ENCODE data around the gene GPNMB.
"Not testable (repeated sequence)": the region's sequence is repeated elsewhere in the genome, so short reads cannot be mapped to it uniquely, and the experiment has no call there.

The GPNMB gene

DNA sequence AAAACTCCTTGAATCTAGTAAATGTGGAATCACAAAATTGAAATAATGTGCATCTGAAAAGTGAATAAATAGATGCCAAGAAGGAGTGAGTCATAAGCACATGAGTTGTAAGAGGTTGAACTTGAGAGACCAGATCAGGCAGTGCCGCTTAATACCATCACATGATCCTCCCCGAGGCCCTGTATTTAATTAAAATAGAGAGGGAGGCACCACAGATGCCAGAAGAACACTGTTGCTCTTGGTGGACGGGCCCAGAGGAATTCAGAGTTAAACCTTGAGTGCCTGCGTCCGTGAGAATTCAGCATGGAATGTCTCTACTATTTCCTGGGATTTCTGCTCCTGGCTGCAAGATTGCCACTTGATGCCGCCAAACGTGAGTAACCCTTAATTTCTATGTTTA, at the start of gene GPNMB:
GPNMB (plus strand) TSS at position 221 of the 400 bp plus-strand sequence; CDS start at position 304, 83 bp downstream.
- no peak for DNase-seq

DNA sequence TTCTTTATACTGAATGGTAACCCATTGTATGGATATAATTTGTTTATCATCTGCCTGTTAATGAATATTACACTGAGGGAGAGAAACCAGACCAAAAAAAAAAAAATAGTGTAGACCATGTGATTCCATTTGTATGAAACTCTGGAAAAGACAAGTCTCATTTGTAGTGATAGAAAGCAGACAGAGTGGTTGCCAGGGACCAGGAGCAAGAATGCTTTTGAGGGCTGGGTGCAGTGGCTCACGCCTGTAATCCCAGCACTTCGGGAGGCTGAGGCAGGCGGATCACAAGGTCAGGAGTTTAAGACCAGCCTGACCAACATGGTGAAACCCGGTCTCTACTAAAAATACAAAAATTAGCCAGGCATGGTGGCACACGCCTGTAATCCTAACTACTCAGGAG, 48.8 kb upstream of the GPNMB start:
- not testable (repeated sequence) for DNase-seq

DNA sequence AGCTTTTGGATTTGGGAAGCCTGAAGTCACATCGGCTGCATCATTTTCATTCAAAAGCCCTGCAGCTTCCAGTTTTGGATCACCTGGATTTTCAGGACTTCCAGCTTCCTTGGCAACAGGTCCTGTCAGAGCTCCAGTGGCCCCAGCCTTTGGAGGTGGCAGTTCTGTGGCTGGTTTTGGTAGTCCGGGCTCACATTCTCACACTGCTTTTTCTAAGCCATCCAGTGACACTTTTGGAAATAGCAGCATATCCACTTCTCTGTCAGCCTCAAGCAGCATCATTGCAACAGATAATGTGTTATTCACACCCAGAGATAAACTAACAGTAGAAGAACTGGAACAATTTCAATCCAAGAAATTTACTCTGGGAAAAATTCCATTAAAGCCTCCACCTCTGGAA, 46.2 kb upstream of the GPNMB start:
- DNase-seq, result no peak

DNA sequence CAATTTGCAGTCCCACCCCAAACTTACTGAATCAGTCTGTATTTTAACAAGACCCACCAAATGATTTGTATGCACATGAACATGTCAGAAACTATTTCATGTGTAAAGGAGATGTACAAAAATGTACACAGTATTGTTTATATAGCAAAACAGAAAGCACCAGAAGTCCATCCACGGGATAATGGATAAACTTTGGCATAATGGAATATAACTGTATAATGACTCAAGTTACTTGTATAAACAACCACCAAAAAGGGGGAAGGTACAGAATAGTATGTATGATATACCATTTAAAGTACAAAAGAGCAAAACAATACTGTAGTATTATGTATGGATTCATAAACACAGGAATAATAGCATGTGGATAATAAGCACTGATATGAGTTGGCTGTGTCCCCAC, 42.3 kb upstream of the GPNMB start:
- DNase-seq, result no peak

DNA sequence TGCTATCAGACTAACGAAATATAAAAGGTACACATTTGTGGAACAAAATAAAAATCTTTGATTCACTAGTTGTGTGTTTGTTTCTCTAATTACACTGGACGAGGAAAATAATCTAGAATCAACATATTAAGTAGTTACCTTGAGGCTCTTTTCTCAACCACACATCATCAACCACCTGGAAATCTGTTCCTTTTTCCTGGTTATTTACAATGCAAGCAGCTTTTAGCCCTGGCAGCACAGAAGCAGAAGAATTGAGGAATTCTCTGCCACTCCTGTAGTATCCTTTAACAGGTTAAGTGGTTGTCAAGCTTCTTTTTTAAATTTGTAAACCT, 41.0 kb upstream of the GPNMB start:
- no peak for DNase-seq

DNA sequence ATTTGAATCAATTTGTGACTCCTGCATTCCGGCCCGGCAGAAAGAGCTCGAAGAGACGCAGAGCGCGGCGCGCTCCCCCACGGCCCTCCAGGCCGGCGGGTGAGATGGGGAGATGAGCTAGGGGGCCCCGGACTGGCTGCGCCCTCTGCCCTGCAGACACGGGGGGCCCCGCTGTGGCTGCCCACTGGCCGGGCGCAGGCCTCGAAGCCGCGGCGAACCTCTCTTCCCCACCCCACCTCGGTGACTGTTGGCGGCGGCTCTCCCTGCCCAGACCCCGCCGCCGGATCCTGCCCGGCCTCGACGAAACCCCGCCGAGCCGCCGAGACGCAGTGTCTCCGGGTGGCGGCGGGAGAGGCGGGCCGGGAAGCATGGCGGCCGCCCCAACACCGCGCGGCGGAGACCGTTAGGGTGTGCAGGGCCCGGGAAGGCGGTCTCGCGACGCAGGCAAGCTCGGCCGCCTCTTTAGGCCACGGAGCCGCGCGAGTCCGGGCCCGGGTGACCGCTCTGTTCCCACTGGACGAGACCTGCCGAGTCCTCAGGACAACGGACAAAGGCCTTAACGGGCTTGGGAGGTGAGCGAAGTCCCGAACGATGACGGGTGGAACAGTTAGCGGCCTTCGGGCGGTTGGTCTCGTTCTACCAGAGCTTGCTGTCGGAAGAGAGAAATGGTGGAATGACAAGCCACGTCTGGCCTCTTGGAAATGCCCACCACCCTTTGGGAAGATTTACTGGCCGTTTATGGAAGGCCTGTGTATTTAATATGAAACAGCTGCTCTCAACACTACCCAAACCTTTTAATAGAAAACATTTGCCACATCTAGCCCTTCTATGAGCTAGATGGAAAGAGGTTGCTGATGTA, 40.4 kb upstream of the GPNMB start:
- DNase-seq, result no peak

DNA sequence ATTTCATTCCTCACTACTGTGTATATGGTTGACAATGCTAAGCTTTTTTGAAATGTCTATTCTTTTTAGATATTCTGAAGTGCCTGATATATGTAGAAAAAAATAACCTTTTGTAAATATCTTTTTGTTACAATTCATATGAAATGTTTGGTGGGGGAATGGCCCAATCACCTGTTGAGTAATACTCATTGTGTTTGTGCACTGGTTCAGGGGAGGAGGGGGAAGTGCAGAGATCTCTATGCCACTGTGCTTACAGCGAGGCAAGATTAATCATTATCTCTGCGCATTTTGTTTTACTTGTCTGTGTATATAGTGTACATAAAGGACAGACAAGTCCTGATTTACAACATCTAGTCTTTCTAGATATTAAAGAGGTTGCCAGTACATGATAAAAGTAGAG, 39.6 kb upstream of the GPNMB start:
- DNase-seq, result no peak

DNA sequence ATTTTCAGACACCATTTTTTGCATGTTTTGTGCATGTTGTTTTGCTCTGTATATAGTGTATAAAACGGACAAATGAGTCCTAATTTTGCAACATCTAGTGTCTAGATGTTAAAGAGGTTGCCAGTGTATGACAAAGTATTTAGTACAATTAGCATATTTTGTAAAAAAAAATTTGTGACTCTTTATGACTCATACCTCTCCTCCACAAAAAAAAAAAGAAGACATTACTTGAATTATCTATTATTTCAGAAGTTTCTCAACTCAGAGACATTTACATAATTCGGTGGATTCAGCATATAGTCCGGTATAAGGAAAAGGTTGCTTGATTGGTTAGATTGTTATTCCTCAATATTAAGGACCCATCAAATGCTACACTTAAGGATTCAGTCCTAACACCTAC, 38.7 kb upstream of the GPNMB start:
- no peak for DNase-seq

DNA sequence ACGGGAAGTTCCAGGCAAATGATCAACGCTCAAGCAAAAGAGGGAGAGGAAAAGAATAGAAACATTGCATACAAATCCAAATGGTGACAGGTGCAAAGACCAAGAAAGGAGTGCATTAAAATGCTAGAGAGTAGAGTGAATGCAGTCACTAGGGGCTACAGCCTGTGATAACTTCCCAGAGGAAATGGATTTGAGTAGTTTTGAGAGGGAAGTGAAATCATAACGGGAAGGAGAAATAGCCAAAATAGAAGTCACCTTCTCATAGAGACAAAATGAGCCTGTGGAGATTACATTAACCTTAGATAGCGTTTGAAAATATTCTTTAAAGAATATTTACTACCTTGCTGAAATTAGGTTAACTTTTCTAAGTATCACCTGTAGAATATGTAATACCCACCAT, 38.3 kb upstream of the GPNMB start:
- no peak for DNase-seq

DNA sequence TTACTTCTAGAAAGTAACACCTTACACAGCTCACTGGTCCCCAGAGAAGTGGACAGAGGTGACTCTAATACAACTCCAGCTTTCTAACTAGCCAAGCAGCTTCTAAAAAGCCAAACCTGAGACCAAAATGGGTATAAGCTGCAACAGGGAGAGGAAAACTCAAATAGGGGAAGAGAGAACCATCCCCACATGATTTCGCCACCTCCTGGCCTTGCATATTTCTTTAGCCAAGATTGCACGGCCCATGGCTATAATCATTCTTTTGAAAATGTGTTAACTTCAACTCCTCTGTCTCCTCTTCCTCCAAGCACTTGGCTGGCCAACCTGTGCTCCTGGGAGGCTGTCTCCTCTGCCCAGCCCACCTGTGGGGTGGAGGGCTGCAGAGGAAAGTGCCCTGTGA, 36.1 kb upstream of the GPNMB start:
- no peak for DNase-seq

DNA sequence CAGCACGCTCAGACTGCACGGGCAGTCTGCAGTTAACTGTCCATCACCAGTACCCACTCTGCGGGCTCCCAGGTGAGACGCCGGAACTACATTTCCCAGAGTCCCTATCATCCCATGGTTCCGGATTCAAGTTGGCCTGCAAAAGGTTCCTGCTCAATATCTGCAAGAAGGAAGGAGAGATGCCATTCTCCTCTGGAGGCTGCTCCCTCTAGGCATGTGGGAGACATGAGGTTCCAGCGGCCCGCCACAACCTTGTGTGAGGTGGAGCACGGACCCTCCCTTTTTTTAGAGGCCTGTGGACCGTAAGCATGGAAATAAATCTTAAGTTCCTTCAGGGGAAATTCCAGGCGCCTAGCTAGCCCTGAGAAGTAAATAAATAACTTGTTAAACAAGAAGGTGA, 35.0 kb upstream of the GPNMB start:
- no peak for DNase-seq

DNA sequence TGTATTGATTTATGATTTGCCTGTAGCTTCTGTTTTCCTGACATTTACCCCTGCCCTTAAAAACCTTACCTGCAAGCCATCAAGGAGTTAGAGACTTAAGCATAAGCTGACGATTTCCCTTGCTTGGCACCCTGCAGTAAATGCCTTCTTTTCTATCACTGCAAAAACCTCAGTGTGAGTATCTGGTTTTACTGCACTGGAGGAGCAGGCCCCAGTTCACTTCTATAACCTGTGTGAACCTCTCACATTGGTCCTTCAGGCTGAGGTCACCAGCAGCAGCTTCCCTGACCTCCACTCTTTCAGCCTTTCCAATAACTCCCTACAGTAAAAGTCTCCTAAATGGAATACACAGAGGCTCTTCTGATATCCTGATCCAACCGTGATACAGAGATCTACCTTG, 34.2 kb upstream of the GPNMB start:
- no peak for DNase-seq

DNA sequence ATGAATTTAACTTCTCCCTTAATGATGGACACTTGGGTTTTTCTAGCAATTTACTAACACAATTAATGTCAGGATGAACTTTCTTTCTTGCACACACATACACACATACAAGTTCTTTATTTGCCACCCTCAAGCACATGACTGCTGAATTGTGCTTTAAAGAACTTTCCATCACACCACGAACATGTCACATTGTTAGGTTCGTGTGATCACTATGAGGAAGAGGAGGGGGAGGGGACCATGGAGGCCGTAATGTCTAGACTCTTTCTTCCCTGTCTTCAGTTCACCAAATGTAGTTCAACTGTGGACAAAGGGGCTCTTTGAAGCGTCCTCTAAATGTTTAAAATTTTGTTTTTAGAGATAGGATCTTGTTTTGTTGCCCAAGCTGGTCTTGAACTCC, 33.7 kb upstream of the GPNMB start:
- no peak for DNase-seq

DNA sequence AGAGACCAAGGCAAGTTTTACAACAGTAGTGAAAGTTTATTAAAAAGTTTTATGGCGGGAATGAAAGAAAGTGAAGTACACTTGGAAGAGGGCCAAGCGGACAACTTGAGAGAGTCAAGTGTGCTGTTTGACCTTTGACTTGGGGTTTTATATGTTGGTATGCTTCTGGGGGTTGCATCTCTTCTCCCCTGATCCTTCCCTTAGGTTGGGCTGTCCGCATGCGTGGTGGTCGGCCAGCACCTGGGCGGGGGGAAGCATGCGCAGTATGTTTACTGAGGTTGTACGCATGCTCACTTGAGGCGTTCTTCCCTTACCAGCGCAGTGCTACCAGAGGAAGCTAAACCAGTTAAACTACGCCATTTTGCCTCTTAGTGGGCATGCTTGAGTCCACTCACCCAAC, 32.8 kb upstream of the GPNMB start:
- DNase-seq, result no peak

DNA sequence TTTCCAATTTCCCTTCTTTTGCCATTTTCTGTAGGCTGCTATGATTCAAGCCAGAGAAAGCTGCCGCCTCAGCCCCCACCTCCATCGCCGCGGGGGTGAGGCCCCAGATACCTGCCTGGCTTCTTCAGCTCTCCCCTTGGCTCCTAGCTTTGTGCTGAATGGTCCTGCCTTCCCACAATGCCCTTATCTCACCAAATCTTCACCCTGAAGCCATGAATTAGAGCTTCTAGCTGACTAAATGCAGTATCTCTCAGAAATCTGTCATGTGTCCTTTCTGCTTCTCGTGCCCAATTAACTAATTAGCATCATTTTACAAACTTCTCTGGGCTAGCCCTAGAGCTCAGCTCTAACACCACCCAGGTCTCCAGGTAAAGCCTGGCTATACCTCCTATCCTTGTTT, 32.2 kb upstream of the GPNMB start:
- no peak for DNase-seq

DNA sequence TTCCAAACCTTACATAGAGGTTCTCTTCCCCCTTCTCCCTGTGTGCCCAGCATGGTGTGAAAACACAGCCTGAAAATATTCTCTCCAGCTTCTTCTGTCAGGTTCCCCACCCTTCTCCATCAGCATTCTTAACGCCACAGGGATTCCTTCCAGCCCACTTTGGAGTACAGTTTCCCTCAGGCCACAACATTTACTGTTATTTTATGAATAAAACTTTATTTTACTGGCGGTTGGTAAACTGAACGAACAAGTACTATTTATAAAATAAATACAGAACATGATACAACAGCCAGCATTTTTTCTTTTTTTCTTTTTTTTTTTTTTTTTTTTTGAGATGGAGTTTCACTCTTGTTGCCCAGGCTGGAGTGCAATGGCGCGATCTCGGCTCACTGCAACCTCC, 31.6 kb upstream of the GPNMB start:
- no peak for DNase-seq

DNA sequence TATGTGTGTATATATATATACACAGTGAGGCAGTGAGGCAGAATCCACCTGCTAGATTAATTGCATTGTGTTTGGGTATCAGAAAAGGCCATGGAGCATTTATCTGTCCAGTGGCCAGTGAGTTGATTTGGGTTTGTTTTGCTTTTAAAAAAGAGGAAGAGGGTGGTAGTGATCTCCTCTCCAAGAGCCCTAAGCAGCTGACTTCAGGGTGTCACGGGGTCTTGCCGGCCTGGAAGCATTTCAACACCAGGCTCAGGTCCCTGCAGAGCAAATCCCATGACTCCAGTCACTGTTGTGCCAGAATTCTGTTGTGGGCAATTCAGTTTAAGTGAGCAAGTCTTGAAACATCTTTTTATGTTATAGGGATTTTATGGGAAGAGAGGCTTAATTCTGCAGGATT, 30.6 kb upstream of the GPNMB start:
- no peak for DNase-seq

DNA sequence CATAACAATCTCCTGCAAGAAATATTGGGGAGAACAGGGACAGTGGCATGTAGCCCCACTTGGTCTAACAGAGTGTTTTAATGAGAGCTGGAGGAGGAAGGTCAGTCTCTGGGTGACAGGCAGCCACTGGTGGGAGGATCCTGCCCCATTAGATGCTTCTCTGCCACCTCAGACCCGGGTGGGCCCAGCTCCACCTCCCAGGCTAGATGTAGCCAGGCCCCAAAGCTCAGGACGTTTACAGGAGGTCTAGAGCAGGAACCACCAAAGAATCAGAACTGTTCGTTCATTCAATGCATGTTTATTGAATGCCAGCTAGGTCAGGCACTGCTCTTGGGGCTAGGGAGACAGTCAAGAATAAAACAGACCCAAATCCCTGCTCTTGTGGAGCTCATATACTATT, 28.4 kb upstream of the GPNMB start:
- no peak for DNase-seq

DNA sequence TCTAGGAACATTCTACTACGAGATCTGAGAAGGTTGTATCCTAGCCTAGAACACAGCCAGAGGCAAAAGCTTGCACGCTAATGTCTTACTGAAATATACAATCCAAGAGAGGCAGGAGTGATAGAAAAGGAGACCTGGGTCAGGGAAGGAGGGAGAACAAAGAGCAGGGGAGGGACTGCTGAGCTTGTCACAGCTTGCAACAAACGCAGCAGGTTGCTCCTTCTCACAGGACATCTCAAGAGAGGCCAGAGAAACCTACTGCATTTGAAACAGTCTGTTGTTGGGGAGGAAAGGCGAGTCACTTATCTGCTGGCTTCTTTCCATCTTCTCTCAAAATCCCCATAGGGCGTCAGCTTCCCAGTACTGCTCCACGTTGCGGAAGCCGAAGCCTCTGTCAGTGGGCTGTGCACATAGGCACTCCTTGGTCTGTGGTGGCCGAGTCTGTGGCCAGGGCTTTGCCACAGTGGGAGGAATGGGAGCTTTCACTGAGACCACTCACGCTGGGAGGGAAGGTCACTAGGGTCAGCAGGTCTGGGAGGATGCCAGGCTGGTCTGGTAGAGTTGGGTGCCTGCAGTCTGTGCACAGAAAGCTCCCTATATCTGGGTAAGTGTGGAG, 25.8 kb upstream of the GPNMB start:
- no peak for DNase-seq

DNA sequence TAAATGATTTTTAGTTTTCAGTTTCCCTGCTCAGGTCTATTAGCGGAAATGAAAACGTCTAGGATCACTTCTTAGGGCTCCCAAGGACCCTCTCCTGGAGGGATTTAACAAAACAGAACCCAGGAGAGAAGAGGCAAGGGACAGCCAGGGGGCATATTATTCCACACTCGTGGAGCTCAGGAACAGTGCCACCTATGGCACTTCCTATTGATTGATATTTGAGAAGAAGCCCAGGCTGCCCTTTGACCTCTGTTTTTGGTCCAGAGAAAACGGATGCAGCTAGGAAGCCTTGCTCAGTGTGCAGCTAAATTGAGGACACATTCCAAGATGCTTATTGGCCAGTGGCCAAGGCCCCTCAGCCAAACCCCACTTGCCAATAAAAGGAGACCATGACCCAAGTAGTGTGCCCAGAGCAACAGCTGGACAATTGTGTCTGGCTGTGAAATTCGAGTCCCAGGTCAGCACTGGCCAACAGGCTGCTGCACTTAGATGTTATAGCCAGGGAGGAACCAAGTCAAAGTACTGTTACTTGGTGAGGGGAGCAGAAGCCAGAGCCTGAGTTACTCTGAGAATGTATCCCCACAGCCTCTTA, 24.0 kb upstream of the GPNMB start:
- no peak for DNase-seq

DNA sequence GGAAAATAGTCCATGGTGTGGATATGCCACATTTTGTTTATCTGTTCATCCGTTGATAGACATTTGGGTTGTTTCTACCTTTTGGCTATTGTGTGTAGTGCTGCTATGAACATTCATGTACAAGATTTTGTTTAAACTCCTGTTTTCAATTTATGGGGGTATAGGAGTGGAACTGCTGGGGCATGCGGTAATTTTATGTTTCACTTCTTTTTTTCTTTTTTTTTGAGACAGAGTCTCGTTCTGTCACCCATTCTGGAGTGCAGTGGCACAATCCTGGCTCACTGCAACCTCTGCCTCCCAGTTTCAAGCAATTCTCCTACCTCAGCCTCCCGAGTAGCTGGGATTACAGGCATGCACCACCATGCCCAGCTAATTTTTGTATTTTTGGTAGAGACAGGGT, 22.2 kb upstream of the GPNMB start:
- DNase-seq, result not testable (repeated sequence)

DNA sequence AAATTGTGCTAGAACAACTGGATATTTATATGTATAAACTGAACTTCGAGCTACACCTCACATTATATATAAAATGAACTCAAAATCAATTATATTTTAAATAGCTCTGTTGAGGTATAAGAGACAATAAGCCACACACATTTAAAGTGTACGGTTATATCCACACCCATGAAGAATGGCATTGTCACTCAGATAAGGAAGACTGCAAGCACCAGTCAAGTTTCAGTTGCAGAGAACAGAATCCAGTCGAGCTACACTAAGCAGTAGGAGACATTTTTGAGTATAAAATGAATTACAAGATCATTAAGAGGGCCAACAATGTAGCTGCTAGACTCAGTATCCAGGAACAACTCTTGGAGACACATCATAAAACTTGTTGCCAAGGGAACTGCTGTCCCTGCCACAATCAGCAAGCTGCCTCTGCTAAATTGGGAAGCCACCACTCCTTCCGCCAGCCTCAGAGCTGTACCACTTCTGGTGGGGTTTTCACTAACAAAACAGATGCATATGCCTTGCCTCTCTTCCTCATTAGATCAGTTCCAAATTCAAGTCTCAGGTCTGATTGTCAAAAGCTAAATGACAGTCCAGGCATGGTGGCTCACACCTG, 19.6 kb upstream of the GPNMB start:
- no peak for DNase-seq

DNA sequence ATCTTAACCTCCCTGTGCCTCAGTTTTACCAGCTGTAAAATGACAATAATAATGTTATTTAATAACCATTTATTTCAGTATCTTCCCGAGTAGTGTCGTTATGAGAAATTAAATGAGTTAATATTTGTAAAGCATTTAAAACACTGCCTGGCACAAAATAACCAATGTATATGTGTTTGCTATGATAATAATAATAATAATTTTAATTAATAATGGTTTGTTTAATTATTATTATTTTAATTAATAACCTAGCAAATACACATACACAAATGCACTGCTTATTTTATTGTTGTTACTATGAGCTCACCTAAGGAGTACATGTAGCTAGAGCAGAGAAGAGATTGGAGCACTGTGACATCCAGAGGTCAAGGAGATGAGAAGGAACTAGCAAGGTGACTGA, 18.2 kb upstream of the GPNMB start:
- DNase-seq, result no peak

DNA sequence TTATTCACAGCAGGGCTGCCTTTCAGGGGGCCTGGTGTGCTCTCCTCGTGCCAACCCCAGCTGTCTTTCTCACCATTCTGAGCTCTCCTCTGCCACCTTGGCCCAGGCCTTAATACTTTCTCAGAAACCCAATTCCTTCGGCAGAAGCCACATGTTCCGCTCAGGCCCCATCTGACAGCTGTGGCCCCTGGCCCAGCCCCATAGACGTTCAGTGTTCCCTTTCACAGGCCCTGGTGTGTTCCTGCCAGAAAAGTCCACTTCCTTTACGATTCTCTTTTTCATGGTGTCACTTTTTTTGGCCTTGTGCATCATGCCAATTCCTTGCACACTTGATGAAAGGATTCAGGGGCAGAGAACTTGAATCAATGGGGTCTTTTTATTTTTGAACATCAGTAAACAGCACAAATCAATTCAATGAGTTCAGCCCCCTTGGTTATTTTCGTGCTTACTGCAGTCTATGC, 15.9 kb upstream of the GPNMB start:
- no peak for DNase-seq
